Measurements from ENCODE around the gene DEFB123. TPM values are rescaled to one million over a fixed set of nuclear protein-coding genes. Genes with fewer than 3 reads are reported as not detected.
"Not testable (repeated sequence)": the region's sequence is repeated elsewhere in the genome, so short reads cannot be mapped to it uniquely, and the experiment has no call there.

DEFB123 gene
- total RNA-seq, 1 donor from 2014 or later = not detected

- no peak for DNase-seq (ENCODE audit: low spot score, unreplicated experiment)
- no peak overlapping the region for H3K27ac Mint-ChIP-seq
- no peak overlapping the region for H3K4me3 Mint-ChIP-seq (ENCODE audit: low read depth)
- peaks cover 48% of the 10 kb centered on the region for H3K9me3 Mint-ChIP-seq (ENCODE audit: low read depth)
- H3K27me3 Mint-ChIP-seq = no peaks in the 10 kb centered on the region
- H3K4me1 Mint-ChIP-seq (ENCODE audit: low read depth) = no peaks in the 10 kb centered on the region
- no peak for TF ChIP-seq CTCF (IDR thresholded peaks at IDR 0.05; ENCODE audit: unreplicated experiment)
- peaks cover 3% of the 10 kb centered on the region for H3K36me3 Mint-ChIP-seq (ENCODE audit: insufficient read depth)
These were observed 9.8 kb upstream of the DEFB123 start for GRCh38 chr20:31430568-31431115.

DNA sequence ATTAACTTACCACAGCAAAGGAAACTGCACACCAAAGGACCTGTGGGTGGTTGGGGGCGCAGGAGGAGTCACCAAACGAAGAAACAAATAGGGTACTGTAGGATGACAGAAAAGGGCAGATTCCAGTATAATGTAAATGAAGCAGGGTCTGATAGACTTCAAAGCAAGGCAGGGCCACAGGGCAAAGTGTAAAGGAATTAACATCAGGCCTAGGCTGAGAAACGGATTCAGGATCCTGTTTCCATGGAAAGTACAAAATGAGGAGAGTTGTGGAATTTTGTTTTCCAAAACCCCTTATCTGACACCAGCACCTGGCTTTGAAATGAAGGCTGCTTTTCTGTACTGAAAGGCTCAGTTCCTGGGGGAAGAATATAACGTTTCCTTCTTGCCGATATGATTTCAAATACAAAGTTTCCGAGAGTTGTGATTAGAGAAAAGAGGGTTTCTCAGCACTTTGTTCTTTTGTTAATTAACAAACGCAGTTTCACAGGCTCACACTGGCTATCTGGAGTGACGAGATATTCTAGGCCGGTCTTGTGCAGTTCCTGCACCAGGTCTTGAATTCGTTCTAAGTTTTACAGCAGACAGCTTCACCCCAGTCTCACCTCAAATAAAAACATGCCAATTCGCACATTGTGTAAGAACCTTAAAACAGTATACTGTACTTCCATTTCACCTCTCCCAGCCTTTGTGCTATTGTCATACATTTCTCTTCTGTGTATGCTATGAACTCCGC lies 5.8 kb downstream of the DEFB123 start:
- Mint-ChIP-seq H3K9me3 (ENCODE audit: low read depth) (peaks cover 75% of the 10 kb centered on the region), H3K27ac (no peak overlapping the region), H3K27me3 (no peaks in the 10 kb centered on the region), H3K36me3 (ENCODE audit: insufficient read depth) (peaks cover 6% of the 10 kb centered on the region), H3K4me1 (ENCODE audit: low read depth) (no peaks in the 10 kb centered on the region), H3K4me3 (ENCODE audit: low read depth) (no peak overlapping the region)
- no peak for TF ChIP-seq CTCF (IDR thresholded peaks at IDR 0.05; ENCODE audit: unreplicated experiment)
- DNase-seq (ENCODE audit: low spot score, unreplicated experiment) = no peak

- Mint-ChIP-seq H3K36me3 (ENCODE audit: insufficient read depth) (peaks cover 6% of the 10 kb centered on the region), H3K9me3 (ENCODE audit: low read depth) (peaks cover 69% of the 10 kb centered on the region), H3K4me1 (ENCODE audit: low read depth) (no peaks in the 10 kb centered on the region), H3K4me3 (ENCODE audit: low read depth) (no peak overlapping the region), H3K27me3 (no peaks in the 10 kb centered on the region), H3K27ac (no peak overlapping the region)
- TF ChIP-seq CTCF (IDR thresholded peaks at IDR 0.05; ENCODE audit: unreplicated experiment) = no peak
- no peak for DNase-seq (ENCODE audit: low spot score, unreplicated experiment)
These were observed 9.3 kb downstream of the DEFB123 start for GRCh38 chr20:31449511-31450414.

GRCh38 chr20:31452575-31452974 lies 12.1 kb downstream of the DEFB123 start:
- peaks cover 57% of the 10 kb centered on the region for H3K9me3 Mint-ChIP-seq (ENCODE audit: low read depth)
- no peak overlapping the region for H3K4me3 Mint-ChIP-seq (ENCODE audit: low read depth)
- H3K27me3 Mint-ChIP-seq = no peaks in the 10 kb centered on the region
- no peak overlapping the region for H3K27ac Mint-ChIP-seq
- no peaks in the 10 kb centered on the region for H3K4me1 Mint-ChIP-seq (ENCODE audit: low read depth)
- peaks cover 8% of the 10 kb centered on the region for H3K36me3 Mint-ChIP-seq (ENCODE audit: insufficient read depth)
- TF ChIP-seq CTCF (IDR thresholded peaks at IDR 0.05; ENCODE audit: unreplicated experiment) = no peak
- no peak for DNase-seq (ENCODE audit: low spot score, unreplicated experiment)

GRCh38 chr20:31454361-31454760 lies 13.9 kb downstream of the DEFB123 start:
- Mint-ChIP-seq H3K9me3 (ENCODE audit: low read depth) (peaks cover 48% of the 10 kb centered on the region), H3K4me3 (ENCODE audit: low read depth) (no peak overlapping the region), H3K27me3 (no peaks in the 10 kb centered on the region), H3K27ac (no peak overlapping the region), H3K4me1 (ENCODE audit: low read depth) (no peaks in the 10 kb centered on the region), H3K36me3 (ENCODE audit: insufficient read depth) (peaks cover 3% of the 10 kb centered on the region)
- no peak for TF ChIP-seq CTCF (IDR thresholded peaks at IDR 0.05; ENCODE audit: unreplicated experiment)
- DNase-seq (ENCODE audit: low spot score, unreplicated experiment) = no peak

- not testable (repeated sequence) for H3K27me3 Mint-ChIP-seq; DNase-seq (ENCODE audit: low spot score, unreplicated experiment); H3K4me3 Mint-ChIP-seq (ENCODE audit: low read depth); H3K27ac Mint-ChIP-seq; H3K4me1 Mint-ChIP-seq (ENCODE audit: low read depth); H3K36me3 Mint-ChIP-seq (ENCODE audit: insufficient read depth)
- peaks cover 35% of the 10 kb centered on the region for H3K9me3 Mint-ChIP-seq (ENCODE audit: low read depth)
These were observed 30.5 kb downstream of the DEFB123 start for GRCh38 chr20:31470946-31471345.

Data from progenitor cell of endocrine pancreas (in vitro differentiated cells).